H1 (cell line): Measurements from ENCODE around the gene PGBD5.

ENCODE experiments used
- ATF3 ChIP-seq: IDR thresholded peaks from 2 replicates; pipeline ENCODE4 v1.6.1; 2011; ENCODE audit warnings: low read depth, mild to moderate bottlenecking, low read length; ENCODE audit not compliant: insufficient read depth
- CBX8 ChIP-seq: fragments of 300-800, 300-1000 bp; sonication (generic); IDR thresholded peaks from 2 replicates; pipeline ENCODE4 v1.7.1; 2016; ENCODE audit warnings: low read depth, low read length, borderline replicate concordance
- CTCF ChIP-seq, 3 experiments: IDR thresholded peaks; 1 replicate in 2 of 3; 2 replicates in 1 of 3; pipeline versions ENCODE4 v1.5.1 to v1.6.1; 2011; ENCODE audit warnings: low read length in 3 of 3, mild to moderate bottlenecking in 3 of 3, inconsistent platforms in 2 of 3, low read depth in 1 of 3, moderate library complexity in 1 of 3; ENCODE audit not compliant: insufficient read depth in 1 of 3; ENCODE audit errors: control extremely low read depth in 1 of 3
- EZH2 ChIP-seq: fragments of 200-600 bp; sonication (generic); IDR thresholded peaks from 2 replicates; pipeline ENCODE4 v1.7.1; 2012; ENCODE audit warnings: low read depth, mild to moderate bottlenecking, moderate library complexity, low read length, inconsistent platforms; ENCODE audit not compliant: severe bottlenecking
- HDAC2 ChIP-seq, 2 experiments: fragments of 300-600 bp in 1 of 2; sonication (generic) in 1 of 2; IDR thresholded peaks; 2 replicates each; pipeline ENCODE4 v1.6.1; 2011 to 2012; ENCODE audit warnings: low read depth in 2 of 2, low read length in 2 of 2, mild to moderate bottlenecking in 2 of 2, moderate library complexity in 2 of 2, borderline replicate concordance in 1 of 2, inconsistent platforms in 1 of 2
- JUN ChIP-seq: IDR thresholded peaks from 2 replicates; pipeline ENCODE4 v1.6.1; 2011; ENCODE audit warnings: low read depth, mild to moderate bottlenecking, improper control_type of control experiment, low read length
- MAFK ChIP-seq: IDR thresholded peaks from 2 replicates; pipeline ENCODE4 v1.6.1; 2012; ENCODE audit warnings: low read depth, mild to moderate bottlenecking, improper control_type of control experiment, low read length
- PHF8 ChIP-seq: fragments of 200-600 bp; sonication (generic); conservative IDR thresholded peaks from 2 replicates; pipeline ENCODE4 v1.7.1; 2012; ENCODE audit warnings: low read depth, mild to moderate bottlenecking, inconsistent platforms, low read length, moderate library complexity
- RNF2 ChIP-seq: fragments of 200-900, 300-1000 bp; sonication (generic); IDR thresholded peaks from 2 replicates; pipeline ENCODE4 v1.7.1; 2016; ENCODE audit warnings: borderline replicate concordance, low read depth, mild to moderate bottlenecking, antibody characterized with exemption, low read length; ENCODE audit not compliant: poor library complexity, severe bottlenecking; ENCODE audit errors: missing control alignments
- SP1 ChIP-seq: IDR thresholded peaks from 2 replicates; pipeline ENCODE4 v1.6.1; 2011; ENCODE audit warnings: low read depth, low read length
- TAF7 ChIP-seq: optimal IDR thresholded peaks from 2 replicates; pipeline ENCODE3; 2011; ENCODE audit warnings: low read depth, mild to moderate bottlenecking, inconsistent platforms, low read length, moderate library complexity, borderline replicate concordance
- USF2 ChIP-seq: IDR thresholded peaks from 2 replicates; pipeline ENCODE4 v1.6.1; 2011; ENCODE audit warnings: low read length, improper control_type of control experiment

DNA sequence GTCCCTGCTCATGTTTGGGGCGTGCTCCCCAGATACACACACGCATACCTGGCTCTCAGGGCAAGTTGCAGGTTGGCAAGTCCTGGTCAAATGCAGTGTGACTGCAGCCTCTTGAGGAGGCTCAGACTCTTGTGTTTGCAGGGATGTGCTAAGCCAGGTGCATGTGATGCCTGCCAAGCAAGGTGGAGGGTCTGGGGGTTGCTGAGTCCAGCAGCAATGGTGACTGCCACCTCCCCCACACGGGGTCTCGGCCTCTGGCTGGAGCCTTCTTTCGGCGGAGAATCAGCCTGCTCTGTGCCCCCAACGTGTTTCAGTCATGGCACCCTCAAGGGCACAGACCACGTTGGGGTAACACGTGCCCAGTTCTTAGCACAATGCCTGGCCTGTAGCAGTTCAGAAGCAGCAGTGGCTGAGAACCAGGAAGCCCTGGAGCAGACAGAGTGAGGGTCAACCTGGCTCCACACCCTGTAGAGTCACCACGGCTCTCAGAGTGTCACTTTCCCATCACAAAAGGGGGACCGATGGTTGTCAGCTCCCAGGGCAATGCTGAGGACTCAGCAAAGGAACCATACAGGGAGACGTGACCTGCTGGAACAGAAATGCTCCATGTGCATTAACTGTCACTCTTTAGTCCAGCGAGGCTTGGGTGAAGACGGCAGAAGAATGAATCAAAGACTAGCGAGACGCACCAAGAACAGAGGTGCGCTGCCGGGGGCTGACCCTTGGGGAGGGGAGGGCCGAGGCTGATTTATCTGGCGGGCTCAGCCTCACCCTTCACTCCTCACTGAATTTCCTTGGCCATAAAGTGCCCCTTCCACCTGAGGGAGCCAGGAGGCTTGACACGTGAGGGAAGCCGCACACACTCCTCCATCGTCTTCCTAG, 109.0 kb downstream of the PGBD5 start:
- TF ChIP-seq CTCF (IDR thresholded peaks at IDR 0.05; ENCODE audit: control extremely low read depth in 1 of 3, insufficient read depth in 1 of 3, low read depth in 1 of 3, low read length in 3 of 3) (no peak), RNF2 (no peak), JUN (no peak), USF2 (no peak), TAF7 (no peak), PHF8 (no peak), CBX8 (no peak), HDAC2 (IDR thresholded peaks at IDR 0.05; ENCODE audit: borderline replicate concordance in 1 of 2, low read depth in 2 of 2, low read length in 2 of 2) (no peak), EZH2 (no peak), MAFK (no peak), ATF3 (no peak), SP1 (no peak)
